OCI-LY1 (cell line): ENCODE measurements around the gene RECQL5.

Experiments used
- H2AFZ ChIP-seq: fragments of 200-600 bp; sonication (generic), shearing (Covaris generic); 2 replicates; pipeline ENCODE4 v1.6.0; 2014; ENCODE audit warnings: antibody characterized with exemption, mild to moderate bottlenecking, low read length
- H3F3A ChIP-seq: fragments of 200-600 bp; sonication (generic), shearing (Covaris generic); 2 replicates; pipeline ENCODE4 v1.6.0; 2014; ENCODE audit warnings: mild to moderate bottlenecking, antibody characterized with exemption, low read length, moderate library complexity; ENCODE audit not compliant: insufficient read depth
- H3K27ac ChIP-seq: fragments of 200-600 bp; sonication (generic); 2 replicates; pipeline ENCODE4 v1.5.1; 2014; ENCODE audit warnings: low read length, mixed run types, mild to moderate bottlenecking, low read depth; ENCODE audit not compliant: poor library complexity, severe bottlenecking
- H3K27me3 ChIP-seq: fragments of 200-600 bp; sonication (generic); 2 replicates; pipeline ENCODE4 v1.6.0; 2014; ENCODE audit warnings: antibody characterized with exemption, mild to moderate bottlenecking, low read length, moderate library complexity; ENCODE audit not compliant: insufficient read depth
- H3K36me3 ChIP-seq: fragments of 200-600 bp; sonication (generic); 2 replicates; pipeline ENCODE4 v1.6.1; 2014; ENCODE audit warnings: mild to moderate bottlenecking, antibody characterized with exemption, low read length, moderate library complexity, mixed read lengths; ENCODE audit not compliant: insufficient read depth
- H3K4me1 ChIP-seq: fragments of 200-600 bp; sonication (generic); 2 replicates; pipeline ENCODE4 v1.5.1; 2014; ENCODE audit warnings: mild to moderate bottlenecking, low read length, moderate library complexity; ENCODE audit not compliant: insufficient read depth, severe bottlenecking
- H3K4me2 ChIP-seq: fragments of 200-600 bp; sonication (generic), shearing (Covaris generic); 2 replicates; pipeline ENCODE4 v1.6.1; 2014; ENCODE audit warnings: low read length
- H3K4me3 ChIP-seq: fragments of 200-600 bp; sonication (generic); 2 replicates; pipeline ENCODE4 v1.5.1; 2014; ENCODE audit warnings: low read length, low read depth, mild to moderate bottlenecking, mixed read lengths; ENCODE audit not compliant: poor library complexity, severe bottlenecking
- H3K79me2 ChIP-seq: fragments of 200-600 bp; shearing (Covaris generic); 2 replicates; pipeline ENCODE4 v1.6.1; 2016; ENCODE audit warnings: mixed run types, low read length, mixed read lengths; ENCODE audit not compliant: insufficient read depth
- H3K9ac ChIP-seq: fragments of 200-600 bp; sonication (generic), shearing (Covaris generic); 2 replicates; pipeline ENCODE4 v1.6.1; 2014; ENCODE audit warnings: mild to moderate bottlenecking, low read length, mixed read lengths
- H3K9me2 ChIP-seq: fragments of 200-600 bp; sonication (generic), shearing (Covaris generic); 2 replicates; pipeline ENCODE4 v1.6.1; 2014; ENCODE audit warnings: low read depth, mild to moderate bottlenecking, low read length, mixed read lengths
- H3K9me3 ChIP-seq: fragments of 200-600 bp; shearing (Covaris generic); 2 replicates; pipeline ENCODE4 v1.6.1; 2014; ENCODE audit warnings: low read length, mixed read lengths
- H4K20me1 ChIP-seq: fragments of 200-600 bp; sonication (generic), shearing (Covaris generic); 2 replicates; pipeline ENCODE4 v1.6.0; 2016; ENCODE audit warnings: mild to moderate bottlenecking, low read length; ENCODE audit not compliant: insufficient read depth
- EZH2 ChIP-seq: fragments of 200-600 bp; sonication (generic), shearing (Covaris generic); IDR thresholded peaks from 2 replicates; pipeline ENCODE4 v1.8.0; 2017; ENCODE audit warnings: borderline replicate concordance, mixed run types, mild to moderate bottlenecking, antibody characterized with exemption, low read length, moderate library complexity, mixed read lengths
- TF ChIP-seq, protein P1 (sequence below): fragments of 200-600 bp; sonication (generic), shearing (Covaris generic); IDR thresholded peaks from 2 replicates; pipeline ENCODE4 v1.5.1; 2017; ENCODE audit warnings: mild to moderate bottlenecking, antibody characterized with exemption, low read length, moderate library complexity, mixed read lengths

Gene RECQL5

DNA sequence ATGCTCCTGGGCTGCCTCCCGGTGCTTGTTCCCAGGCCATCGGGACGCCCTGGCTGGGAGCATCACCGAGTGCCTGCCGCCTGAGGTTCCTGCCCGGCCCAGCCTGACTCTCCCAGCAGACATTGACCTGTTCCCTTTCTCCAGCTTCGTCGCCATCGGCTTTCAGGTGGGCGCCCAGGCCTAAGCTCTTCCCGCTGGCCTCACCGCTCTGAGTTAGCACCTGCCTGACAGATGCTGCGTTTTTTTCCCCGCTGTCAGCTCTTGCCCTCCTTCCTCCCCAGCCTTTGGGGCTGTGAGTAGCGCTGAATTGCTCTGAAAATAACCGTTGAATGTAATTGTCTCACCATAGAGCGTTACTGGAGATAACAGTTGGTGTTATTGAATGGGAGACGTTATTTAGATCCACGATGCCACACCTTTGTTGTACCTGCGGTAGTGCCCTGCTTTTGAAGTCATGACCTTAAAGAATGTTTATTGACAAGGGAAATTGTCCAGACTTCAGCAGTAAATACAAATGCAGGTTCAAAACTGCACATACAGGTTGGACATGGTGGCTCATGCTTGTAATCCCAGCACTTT lies 55.0 kb downstream of the RECQL5 start:
- Histone ChIP-seq H3K4me1 (no peaks in the 10 kb centered on the region), H3K9ac (no peak overlapping the region), H3K36me3 (no peaks in the 10 kb centered on the region), H3K27me3 (peaks cover 6% of the 10 kb centered on the region; the same call in 1 of the 2 replicates), H3K79me2 (no peaks in the 10 kb centered on the region), H4K20me1 (no peaks in the 10 kb centered on the region), H3K9me3 (no peaks in the 10 kb centered on the region), H2AFZ (no peak overlapping the region), H3K4me3 (no peak overlapping the region), H3K4me2 (no peak overlapping the region), H3K9me2 (no peaks in the 10 kb centered on the region), H3K27ac (no peak overlapping the region), H3F3A (no peaks in the 10 kb centered on the region)
- no peak for TF ChIP-seq EZH2
- TF ChIP-seq, protein P1, sequence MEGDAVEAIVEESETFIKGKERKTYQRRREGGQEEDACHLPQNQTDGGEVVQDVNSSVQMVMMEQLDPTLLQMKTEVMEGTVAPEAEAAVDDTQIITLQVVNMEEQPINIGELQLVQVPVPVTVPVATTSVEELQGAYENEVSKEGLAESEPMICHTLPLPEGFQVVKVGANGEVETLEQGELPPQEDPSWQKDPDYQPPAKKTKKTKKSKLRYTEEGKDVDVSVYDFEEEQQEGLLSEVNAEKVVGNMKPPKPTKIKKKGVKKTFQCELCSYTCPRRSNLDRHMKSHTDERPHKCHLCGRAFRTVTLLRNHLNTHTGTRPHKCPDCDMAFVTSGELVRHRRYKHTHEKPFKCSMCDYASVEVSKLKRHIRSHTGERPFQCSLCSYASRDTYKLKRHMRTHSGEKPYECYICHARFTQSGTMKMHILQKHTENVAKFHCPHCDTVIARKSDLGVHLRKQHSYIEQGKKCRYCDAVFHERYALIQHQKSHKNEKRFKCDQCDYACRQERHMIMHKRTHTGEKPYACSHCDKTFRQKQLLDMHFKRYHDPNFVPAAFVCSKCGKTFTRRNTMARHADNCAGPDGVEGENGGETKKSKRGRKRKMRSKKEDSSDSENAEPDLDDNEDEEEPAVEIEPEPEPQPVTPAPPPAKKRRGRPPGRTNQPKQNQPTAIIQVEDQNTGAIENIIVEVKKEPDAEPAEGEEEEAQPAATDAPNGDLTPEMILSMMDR, result no peak

DNA sequence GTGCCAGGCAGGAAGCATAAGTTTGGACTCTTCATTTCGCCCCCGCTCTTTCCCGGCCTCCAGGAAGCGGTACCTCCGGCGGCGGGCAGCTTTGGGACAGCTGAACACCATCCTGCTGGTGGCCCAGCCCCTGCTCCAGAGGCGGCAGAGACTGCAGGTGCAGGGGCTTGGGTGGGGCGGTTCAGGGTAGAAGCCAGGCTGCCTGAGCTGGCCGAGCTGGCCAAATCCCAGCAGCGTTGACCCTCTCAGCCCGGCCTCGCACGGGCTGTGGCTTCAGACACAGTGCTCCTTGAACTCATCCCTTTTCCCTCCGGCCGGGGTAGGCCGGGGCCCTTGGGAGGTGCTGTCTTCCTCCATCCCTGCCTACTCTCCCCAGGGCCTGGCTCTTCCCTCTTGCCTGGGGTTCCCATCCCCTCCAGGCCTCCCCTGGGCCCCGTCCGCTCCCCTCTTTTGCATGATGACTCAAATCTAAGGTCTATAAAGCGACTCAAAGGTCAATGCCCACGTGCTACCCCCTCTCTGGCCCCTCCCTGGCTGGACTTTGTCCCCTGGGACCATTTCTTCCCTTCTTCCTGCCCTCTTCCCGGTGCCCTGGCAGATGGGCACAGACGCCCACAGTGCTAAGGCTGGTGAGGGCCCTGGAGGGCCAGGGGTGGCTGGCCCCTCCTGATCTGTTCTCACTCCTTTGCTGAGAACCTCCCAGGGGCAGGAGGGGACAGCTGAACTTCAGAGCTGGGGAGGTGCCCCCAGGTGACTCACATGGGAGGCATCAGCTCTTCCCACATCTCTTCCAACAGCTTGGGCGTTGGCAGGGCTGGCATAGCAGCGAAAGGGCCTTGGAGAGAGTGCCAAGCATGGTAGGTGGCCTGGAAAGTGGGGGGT lies 56.6 kb downstream of the RECQL5 start:
- Histone ChIP-seq H2AFZ (no peak overlapping the region), H3F3A (no peaks in the 10 kb centered on the region), H3K4me3 (no peak overlapping the region), H4K20me1 (no peaks in the 10 kb centered on the region), H3K9ac (no peak overlapping the region), H3K79me2 (no peaks in the 10 kb centered on the region), H3K4me2 (no peak overlapping the region), H3K4me1 (no peaks in the 10 kb centered on the region), H3K27me3 (peaks cover 6% of the 10 kb centered on the region; the same call in 1 of the 2 replicates), H3K36me3 (no peaks in the 10 kb centered on the region), H3K9me3 (no peaks in the 10 kb centered on the region), H3K27ac (no peak overlapping the region), H3K9me2 (no peaks in the 10 kb centered on the region)
- TF ChIP-seq, protein P1, result no peak
- TF ChIP-seq EZH2, result no peak

DNA sequence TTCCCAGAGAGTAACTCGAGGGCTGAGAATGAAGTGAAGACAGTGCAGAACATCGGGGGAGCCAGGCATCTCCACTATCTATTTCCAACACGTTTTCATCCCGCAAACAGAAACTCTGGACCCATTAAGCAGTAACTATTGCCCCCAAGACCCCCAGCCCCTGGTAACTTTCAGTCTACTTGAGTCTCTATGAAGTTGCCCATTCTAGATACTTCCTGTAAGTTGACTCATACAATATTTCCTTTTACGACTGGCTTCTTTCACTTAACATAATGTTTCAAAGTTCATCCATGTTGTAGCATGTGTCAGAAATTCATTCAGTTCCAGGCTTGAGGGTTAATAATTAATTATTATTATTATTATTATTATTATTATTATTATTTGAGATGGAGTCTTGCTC lies 59.9 kb downstream of the RECQL5 start:
- Histone ChIP-seq H3K36me3 (no peaks in the 10 kb centered on the region), H3K27ac (no peak overlapping the region), H3K4me1 (no peaks in the 10 kb centered on the region)

More for the DNA sequence above, 59.9 kb downstream of the RECQL5 start:
- Histone ChIP-seq H3K4me3 (no peak overlapping the region), H3K9me2 (no peaks in the 10 kb centered on the region), H4K20me1 (no peaks in the 10 kb centered on the region), H2AFZ (no peak overlapping the region), H3K9me3 (no peaks in the 10 kb centered on the region), H3K9ac (no peak overlapping the region), H3K79me2 (no peaks in the 10 kb centered on the region), H3F3A (no peaks in the 10 kb centered on the region), H3K4me2 (no peak overlapping the region), H3K27me3 (peaks cover 6% of the 10 kb centered on the region; the same call in 1 of the 2 replicates)
- TF ChIP-seq, protein P1, result no peak
- TF ChIP-seq EZH2, result no peak
